ENCODE results near the gene CTNNBIP1.
"Not testable (repeated sequence)": the region's sequence is repeated elsewhere in the genome, so short reads cannot be mapped to it uniquely, and the experiment has no call there.

The CTNNBIP1 gene

GRCh38 chr1:9927259-9927658 lies 17.2 kb upstream of the CTNNBIP1 start:
- no peak for TF ChIP-seq CTCF (conservative IDR thresholded peaks at IDR 0.05)
- no peak overlapping the region for H3K27ac ChIP-seq

GRCh38 chr1:9922342-9922741 lies 12.3 kb upstream of the CTNNBIP1 start:
- H3K27ac ChIP-seq = no peak overlapping the region
- TF ChIP-seq CTCF (conservative IDR thresholded peaks at IDR 0.05) = no peak

GRCh38 chr1:9920606-9921005 lies 10.5 kb upstream of the CTNNBIP1 start:
- H3K27ac ChIP-seq = no peak overlapping the region
- TF ChIP-seq CTCF (conservative IDR thresholded peaks at IDR 0.05) = no peak

- no peak overlapping the region for H3K27ac ChIP-seq
- no peak for TF ChIP-seq CTCF (conservative IDR thresholded peaks at IDR 0.05)
These were observed 7.8 kb upstream of the CTNNBIP1 start for GRCh38 chr1:9917901-9918300.

GRCh38 chr1:9917495-9917894 lies 7.4 kb upstream of the CTNNBIP1 start:
- H3K27ac ChIP-seq = not testable (repeated sequence)

GRCh38 chr1:9916452-9916851 lies 6.4 kb upstream of the CTNNBIP1 start:
- no peak overlapping the region for H3K27ac ChIP-seq
- TF ChIP-seq CTCF (conservative IDR thresholded peaks at IDR 0.05) = no peak

GRCh38 chr1:9914610-9914937 lies 4.5 kb upstream of the CTNNBIP1 start:
- TF ChIP-seq CTCF (conservative IDR thresholded peaks at IDR 0.05) = peak; percentile 17; the same call in 1 of the 2 replicates
- no peak overlapping the region for H3K27ac ChIP-seq

- TF ChIP-seq CTCF (conservative IDR thresholded peaks at IDR 0.05) = no peak
- peak overlapping the region; percentile 86; the same call in 1 of the 2 replicates for H3K27ac ChIP-seq
These were observed 2.3 kb upstream of the CTNNBIP1 start for GRCh38 chr1:9912264-9912936.

Measured in VCaP (cell line).